ENCODE data around the gene KLHL29.

Gene KLHL29

DNA sequence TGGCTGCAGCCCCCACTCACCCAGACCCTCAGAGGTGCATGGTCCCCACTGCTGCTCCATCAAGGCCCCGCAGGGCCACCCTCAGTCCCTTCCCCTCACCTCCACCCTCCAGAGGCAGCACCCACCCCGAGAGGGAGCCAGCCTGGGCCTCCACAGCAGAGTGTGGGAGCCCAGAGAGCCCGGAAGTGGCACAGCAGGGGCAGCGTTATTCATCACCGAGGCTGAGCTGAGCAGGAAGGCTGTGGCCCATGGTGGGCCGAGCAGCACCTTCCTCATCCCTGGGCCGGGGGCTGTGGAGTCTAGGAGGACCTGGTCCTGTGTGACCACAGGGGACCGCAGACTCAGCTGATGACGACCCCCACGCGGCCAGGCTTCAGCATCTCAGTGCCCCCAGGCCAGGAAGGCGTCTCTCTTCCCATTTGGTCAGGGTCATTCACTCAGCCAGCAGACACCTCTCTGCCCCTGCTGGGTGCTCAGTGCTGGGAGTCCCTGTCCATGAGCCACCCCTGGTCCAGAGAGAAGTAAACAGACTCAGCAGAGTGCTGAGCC is 283.9 kb downstream of the KLHL29 start:
- TF ChIP-seq Cebpa-rat (IDR thresholded peaks at IDR 0.05), result no peak
- Histone ChIP-seq H3K27me3 (no peaks in the 10 kb centered on the region), H3K4me3 (no peak overlapping the region), H3K36me3 (no peaks in the 10 kb centered on the region), H3K9me3 (replicated peaks in 1 of 11) (no peaks in the 10 kb centered on the region), H3K27ac (no peak overlapping the region), H3K4me2 (no peak overlapping the region), H3K4me1 (0 out of 20 replicates have a peak, but pooled peaks cover 0 to 5% (median 0%) of the 10 kb centered on the region in 10 experiments), H4K20me1 (peaks cover 0 to 28% (median 0%) of the 10 kb centered on the region in 11 experiments; a peak in 6 of 22 replicates), H3K9ac (no peak overlapping the region)

- Histone ChIP-seq H4K20me1 (peaks cover 0 to 28% (median 0%) of the 10 kb centered on the region in 11 experiments; a peak in 6 of 22 replicates), H3K9me3 (replicated peaks in 1 of 11) (no peaks in the 10 kb centered on the region), H3K4me1 (0 out of 20 replicates have a peak, but pooled peaks cover 0 to 5% (median 0%) of the 10 kb centered on the region in 10 experiments), H3K4me3 (no peak overlapping the region), H3K36me3 (no peaks in the 10 kb centered on the region), H3K27me3 (no peaks in the 10 kb centered on the region), H3K9ac (no peak overlapping the region), H3K4me2 (no peak overlapping the region), H3K27ac (no peak overlapping the region)
- TF ChIP-seq Cebpa-rat (IDR thresholded peaks at IDR 0.05), result no peak
Observed at GRCh38 chr2:23669413-23670244, 284.6 kb downstream of the KLHL29 start.

GRCh38 chr2:23670245-23670592 is 285.2 kb downstream of the KLHL29 start:
- Histone ChIP-seq H4K20me1 (peaks cover 0 to 28% (median 0%) of the 10 kb centered on the region in 11 experiments; a peak in 6 of 22 replicates), H3K4me2 (no peak overlapping the region), H3K9me3 (replicated peaks in 1 of 11) (no peaks in the 10 kb centered on the region), H3K36me3 (no peaks in the 10 kb centered on the region), H3K4me1 (0 out of 20 replicates have a peak, but pooled peaks cover 0 to 5% (median 0%) of the 10 kb centered on the region in 10 experiments), H3K9ac (no peak overlapping the region), H3K4me3 (no peak overlapping the region), H3K27me3 (no peaks in the 10 kb centered on the region), H3K27ac (no peak overlapping the region)
- TF ChIP-seq Cebpa-rat (IDR thresholded peaks at IDR 0.05), result no peak

DNA sequence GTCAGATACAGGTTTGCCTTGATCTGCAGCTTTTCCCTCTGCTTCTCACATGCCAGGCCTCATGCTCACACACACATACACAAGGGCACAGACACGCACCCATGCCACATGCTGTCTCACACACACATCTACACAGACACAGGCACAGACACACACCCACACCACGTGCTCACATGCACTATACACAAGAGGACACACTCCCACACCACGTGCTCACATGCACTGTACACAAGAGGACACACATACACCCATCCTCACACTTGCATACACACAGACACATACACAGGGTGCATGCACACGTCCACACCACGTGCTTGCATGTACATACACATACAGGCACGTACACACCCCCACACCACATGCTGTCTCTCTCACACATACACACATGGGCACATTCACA is 288.1 kb downstream of the KLHL29 start:
- TF ChIP-seq Cebpa-rat (IDR thresholded peaks at IDR 0.05), result no peak
- H3K4me3 ChIP-seq, result no peak overlapping the region
- no peak overlapping the region for H3K27ac ChIP-seq
- no peak overlapping the region for H3K4me2 ChIP-seq
- no peaks in the 10 kb centered on the region for H3K36me3 ChIP-seq
- 0 out of 20 replicates have a peak, but pooled peaks cover 0 to 5% (median 0%) of the 10 kb centered on the region in 10 experiments for H3K4me1 ChIP-seq
- H3K9ac ChIP-seq, result no peak overlapping the region
- no peaks in the 10 kb centered on the region for H3K27me3 ChIP-seq
- H4K20me1 ChIP-seq, result peaks cover 0 to 23% (median 0%) of the 10 kb centered on the region in 11 experiments; a peak in 6 of 22 replicates
- H3K9me3 ChIP-seq (replicated peaks in 1 of 11), result peaks cover 0 to 4% (median 1%) of the 10 kb centered on the region in 11 experiments; a peak in 6 of 22 replicates

DNA sequence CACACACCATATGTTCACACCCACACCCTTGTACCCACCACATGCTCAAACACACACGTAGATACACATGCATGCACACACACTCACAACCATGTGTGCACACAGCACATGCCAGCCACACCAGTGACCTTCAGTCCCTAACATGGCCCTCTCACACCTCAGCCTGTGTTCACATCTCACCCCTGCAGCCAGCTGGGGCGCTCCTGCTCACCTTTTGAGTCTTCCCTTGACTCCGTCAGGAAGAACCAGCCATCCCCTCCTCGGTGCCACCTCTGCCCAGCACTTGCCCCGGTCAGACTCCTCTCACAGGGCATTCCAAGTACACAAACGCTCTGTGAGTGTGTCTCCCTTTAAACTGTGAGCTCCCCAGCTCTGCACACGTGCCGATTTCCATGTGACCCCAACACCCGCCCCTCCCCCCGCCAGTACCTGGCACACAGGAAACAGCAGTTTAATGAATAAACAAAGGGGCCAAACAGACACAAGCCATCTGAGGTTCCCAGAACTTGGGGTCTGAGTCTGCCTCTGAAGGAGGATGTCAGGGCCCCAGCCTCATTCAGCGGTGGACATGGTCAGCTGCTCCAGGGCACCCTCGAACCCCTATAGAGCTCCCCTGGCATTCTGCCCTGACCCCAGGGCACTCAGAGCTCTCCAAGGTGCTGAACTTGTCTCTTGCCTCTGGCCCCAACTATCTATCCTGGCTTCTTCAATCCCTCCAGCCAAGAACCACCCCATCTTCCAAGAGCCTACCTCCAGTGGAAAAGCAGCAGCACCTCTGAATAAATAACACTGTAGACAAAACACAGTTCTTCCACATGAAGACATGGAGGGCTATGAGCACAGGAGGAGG is 289.1 kb downstream of the KLHL29 start:
- Histone ChIP-seq H3K9me3 (replicated peaks in 1 of 11) (peaks cover 0 to 14% (median 7%) of the 10 kb centered on the region in 11 experiments; a peak in 11 of 22 replicates), H3K4me1 (0 out of 20 replicates have a peak, but pooled peaks cover 0 to 5% (median 0%) of the 10 kb centered on the region in 10 experiments), H3K4me2 (no peak overlapping the region), H3K27ac (no peak overlapping the region), H3K4me3 (no peak overlapping the region), H4K20me1 (peaks cover 0 to 21% (median 0%) of the 10 kb centered on the region in 11 experiments; a peak in 6 of 22 replicates), H3K36me3 (no peaks in the 10 kb centered on the region; a peak in 1 of 22 replicates), H3K27me3 (no peaks in the 10 kb centered on the region), H3K9ac (no peak overlapping the region)
- no peak for TF ChIP-seq Cebpa-rat (IDR thresholded peaks at IDR 0.05)

DNA sequence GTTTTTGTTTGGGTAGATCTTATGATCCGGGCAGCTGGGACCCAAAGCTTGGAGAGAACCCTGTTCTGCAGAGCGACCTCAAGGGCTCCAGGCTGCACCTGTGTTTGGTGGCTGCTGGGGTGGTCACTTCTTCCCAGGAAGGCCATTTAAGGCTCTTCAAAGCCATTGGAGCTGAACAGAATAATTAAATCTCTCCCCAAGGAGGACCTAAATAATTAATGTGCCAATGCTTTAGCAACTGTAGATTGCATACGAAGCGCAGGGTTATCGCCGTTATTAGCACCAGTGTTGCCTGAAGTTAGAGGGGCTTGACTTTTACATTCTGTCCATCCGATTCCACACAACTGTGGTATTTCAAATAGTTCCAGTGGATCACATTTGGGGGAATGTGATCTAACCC is 290.5 kb downstream of the KLHL29 start:
- H3K36me3 ChIP-seq, result no peaks in the 10 kb centered on the region; a peak in 1 of 22 replicates
- TF ChIP-seq Cebpa-rat (IDR thresholded peaks at IDR 0.05), result no peak
- peaks cover 0 to 8% (median 0%) of the 10 kb centered on the region in 11 experiments; a peak in 5 of 22 replicates for H4K20me1 ChIP-seq
- no peaks in the 10 kb centered on the region for H3K27me3 ChIP-seq
- no peak overlapping the region for H3K27ac ChIP-seq
- no peak overlapping the region for H3K4me2 ChIP-seq
- H3K9me3 ChIP-seq (replicated peaks in 1 of 11), result peaks cover 0 to 23% (median 7%) of the 10 kb centered on the region in 11 experiments; a peak in 11 of 22 replicates
- H3K4me3 ChIP-seq, result no peak overlapping the region
- 0 out of 20 replicates have a peak, but pooled peaks cover 0 to 5% (median 0%) of the 10 kb centered on the region in 10 experiments for H3K4me1 ChIP-seq
- H3K9ac ChIP-seq, result no peak overlapping the region

DNA sequence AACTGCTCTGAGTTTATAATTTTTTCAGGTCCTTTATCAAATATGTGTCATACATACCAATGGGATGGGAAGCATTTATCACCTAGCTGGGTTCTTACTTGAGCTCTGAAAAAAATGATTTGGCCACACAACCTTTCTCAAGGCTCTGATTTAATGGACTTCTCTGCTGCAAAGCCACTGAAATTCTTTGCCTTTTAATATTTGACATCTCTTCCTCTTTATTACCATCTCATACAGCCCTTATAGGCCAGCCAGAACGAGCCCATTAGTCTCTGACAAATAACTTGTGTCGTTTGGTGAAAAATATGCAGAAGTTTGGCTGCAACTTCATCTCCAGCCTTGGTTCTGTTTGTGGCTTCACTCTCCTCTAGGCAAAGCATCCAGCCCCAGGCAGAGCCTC is 292.9 kb downstream of the KLHL29 start:
- TF ChIP-seq Cebpa-rat (IDR thresholded peaks at IDR 0.05), result no peak
- H3K4me1 ChIP-seq, result peaks cover 0 to 16% (median 8%) of the 10 kb centered on the region in 10 experiments; a peak in 14 of 20 replicates
- no peaks in the 10 kb centered on the region for H3K27me3 ChIP-seq
- no peak overlapping the region for H3K4me3 ChIP-seq
- no peaks in the 10 kb centered on the region; a peak in 4 of 22 replicates for H4K20me1 ChIP-seq
- H3K27ac ChIP-seq, result no peak overlapping the region
- peaks cover 0 to 23% (median 7%) of the 10 kb centered on the region in 11 experiments; a peak in 11 of 22 replicates for H3K9me3 ChIP-seq (replicated peaks in 1 of 11)
- no peak overlapping the region for H3K4me2 ChIP-seq
- H3K36me3 ChIP-seq, result no peaks in the 10 kb centered on the region; a peak in 1 of 22 replicates
- H3K9ac ChIP-seq, result no peak overlapping the region

DNA sequence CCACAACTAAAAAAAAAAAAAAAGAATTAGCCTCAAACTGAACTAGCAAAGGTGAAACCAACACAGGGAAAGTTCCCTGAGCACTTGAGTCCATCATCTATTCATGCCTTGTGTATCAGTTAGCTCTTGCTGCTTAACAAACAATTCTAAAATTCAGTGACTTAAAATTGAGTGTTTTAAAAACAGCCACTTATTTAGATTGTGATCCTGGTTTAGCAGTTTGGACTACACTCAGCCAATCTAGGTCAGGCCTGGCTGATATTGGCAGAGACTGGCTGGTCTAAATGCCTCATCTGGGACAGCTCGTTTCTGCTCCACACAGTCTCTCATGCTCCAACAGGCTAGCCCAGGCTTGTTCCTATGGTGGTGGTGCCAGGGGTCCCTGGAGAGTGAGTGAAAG is 294.1 kb downstream of the KLHL29 start:
- H3K27me3 ChIP-seq, result peaks cover 0 to 7% (median 0%) of the 10 kb centered on the region in 11 experiments; a peak in 1 of 22 replicates
- peaks cover 8 to 28% (median 20%) of the 10 kb centered on the region in 10 experiments for H3K4me1 ChIP-seq
- no peak overlapping the region for H3K9ac ChIP-seq
- TF ChIP-seq Cebpa-rat (IDR thresholded peaks at IDR 0.05), result no peak
- no peak overlapping the region for H3K4me3 ChIP-seq
- no peak overlapping the region for H3K4me2 ChIP-seq
- H3K27ac ChIP-seq, result no peak overlapping the region
- H4K20me1 ChIP-seq, result peaks cover 0 to 5% (median 0%) of the 10 kb centered on the region in 11 experiments; a peak in 2 of 22 replicates
- no peaks in the 10 kb centered on the region; a peak in 1 of 22 replicates for H3K36me3 ChIP-seq
- peaks cover 0 to 23% (median 7%) of the 10 kb centered on the region in 11 experiments; a peak in 11 of 22 replicates for H3K9me3 ChIP-seq (replicated peaks in 1 of 11)

All from BLaER1 treated with 17β-estradiol and CSF1 and Interleukin-3, amounts not matched to agents 10 nM and 100 nM (cell line).